ENCODE data around the gene ACOT8. TPM values are rescaled to one million over a fixed set of nuclear protein-coding genes. Genes with fewer than 3 reads are reported as not detected.
"Not testable (repeated sequence)": the region's sequence is repeated elsewhere in the genome, so short reads cannot be mapped to it uniquely, and the experiment has no call there.

Gene ACOT8
- total RNA-seq, 1 experiment from 2014 or later, result 38.1 TPM

GRCh38 chr20:45833030-45833882 is 23.9 kb downstream of the ACOT8 start, which contains the start of gene SNX21 (continued):
- TF ChIP-seq TEAD1 (CRISPR knock-in tag; IDR thresholded peaks at IDR 0.05) (peak; percentile 13; the same call in 1 of the 2 replicates), TP53 (CRISPR knock-in tag; IDR thresholded peaks at IDR 0.05) (no peak), GABPB1 (CRISPR knock-in tag; IDR thresholded peaks at IDR 0.05) (peak; percentile 89), IRF2 (CRISPR knock-in tag; IDR thresholded peaks at IDR 0.05; ENCODE audit: borderline replicate concordance, low read depth) (no peak), TCF7 (CRISPR knock-in tag; IDR thresholded peaks at IDR 0.05; ENCODE audit: low read depth) (no peak), SMAD3 (CRISPR knock-in tag; IDR thresholded peaks at IDR 0.05; ENCODE audit: borderline replicate concordance) (no peak), EMX1 (CRISPR knock-in tag; IDR thresholded peaks at IDR 0.05) (no peak), PRDM15 (CRISPR knock-in tag; IDR thresholded peaks at IDR 0.05) (peak; percentile 93), JUN (CRISPR knock-in tag; IDR thresholded peaks at IDR 0.05) (no peak), ZNF416 (CRISPR knock-in tag; IDR thresholded peaks at IDR 0.05) (no peak)

GRCh38 chr20:45832619-45833018 is 24.6 kb downstream of the ACOT8 start:
- peak overlapping the region; percentile 88; the same call in 1 of the 2 replicates for H3K27ac Mint-ChIP-seq
- POLR2A ChIA-PET, result interaction anchor here (0.9 kb wide), 1 partner anchor 101 kb away, joined by 3 read pairs; the partner anchor contains the start of gene PCIF1

GRCh38 chr20:45829673-45830106 is 27.5 kb downstream of the ACOT8 start:
- H3K27me3 Mint-ChIP-seq (ENCODE audit: low read depth); H3K9me3 Mint-ChIP-seq; H3K36me3 Mint-ChIP-seq; CTCF ChIA-PET; DNase-seq (ENCODE audit: low spot score); H3K4me3 Mint-ChIP-seq; ATAC-seq; POLR2A ChIA-PET; H3K27ac Mint-ChIP-seq: not testable (repeated sequence)
- peaks cover 25% of the 10 kb centered on the region for H3K4me1 Mint-ChIP-seq
- TF ChIP-seq GABPB1 (CRISPR knock-in tag; IDR thresholded peaks at IDR 0.05), result peak; percentile 82
- TF ChIP-seq ZNF121 (CRISPR knock-in tag; IDR thresholded peaks at IDR 0.05), result peak; percentile 49; the same call in 1 of the 2 replicates
- 0 out of 2 replicates have a peak, but pooled peaks have one; percentile 18 for TF ChIP-seq GTF2I (CRISPR knock-in tag; conservative IDR thresholded peaks at IDR 0.05)

More at GRCh38 chr20:45832619-45833018, 24.6 kb downstream of the ACOT8 start:
- H3K4me3 Mint-ChIP-seq, result peak overlapping the region; percentile 76
- peaks cover 3% of the 10 kb centered on the region; the same call in 1 of the 2 replicates for H3K36me3 Mint-ChIP-seq
- no peaks in the 10 kb centered on the region for H3K9me3 Mint-ChIP-seq
- DNase-seq (ENCODE audit: low spot score) (no peak), ATAC-seq (no peak)
- peaks cover 18% of the 10 kb centered on the region for H3K4me1 Mint-ChIP-seq
- no peak for TF ChIP-seq KAT7 (CRISPR knock-in tag; IDR thresholded peaks at IDR 0.05; ENCODE audit: borderline replicate concordance)
- no peaks in the 10 kb centered on the region for H3K27me3 Mint-ChIP-seq (ENCODE audit: low read depth)
- CTCF ChIA-PET, result interaction anchor here (1.2 to 2.7 kb wide), 2 partner anchors 8 to 57 kb away, joined by 5 to 12 read pairs; no protein-coding TSS in a partner anchor

GRCh38 chr20:45828589-45828988 is 28.6 kb downstream of the ACOT8 start:
- CTCF ChIA-PET, result interaction anchor here (1.0 kb wide), 1 partner anchor 62 kb away, joined by 5 read pairs; no protein-coding TSS in a partner anchor
- Mint-ChIP-seq H3K4me3 (no peak overlapping the region), H3K4me1 (peaks cover 31% of the 10 kb centered on the region), H3K27ac (no peak overlapping the region), H3K27me3 (ENCODE audit: low read depth) (peaks cover 11% of the 10 kb centered on the region), H3K9me3 (no peaks in the 10 kb centered on the region), H3K36me3 (no peaks in the 10 kb centered on the region)
- no peak for ATAC-seq
- POLR2A ChIA-PET, result no interaction called here
- DNase-seq (ENCODE audit: low spot score), result no peak
- TF ChIP-seq MYBL2 (CRISPR knock-in tag; IDR thresholded peaks at IDR 0.05), result no peak
- TF ChIP-seq ZNF317 (CRISPR knock-in tag; IDR thresholded peaks at IDR 0.05; ENCODE audit: borderline replicate concordance, low read depth), result no peak
- TF ChIP-seq ERG (CRISPR knock-in tag; IDR thresholded peaks at IDR 0.05), result no peak
- TF ChIP-seq HMGA2 (CRISPR knock-in tag; IDR thresholded peaks at IDR 0.05), result no peak
- no peak for TF ChIP-seq HMGXB4 (CRISPR knock-in tag; IDR thresholded peaks at IDR 0.05)
- no peak for TF ChIP-seq NFE2L1 (CRISPR knock-in tag; IDR thresholded peaks at IDR 0.05)
- no peak for TF ChIP-seq MLX (CRISPR knock-in tag; IDR thresholded peaks at IDR 0.05)
- no peak for TF ChIP-seq CBFB (CRISPR knock-in tag; IDR thresholded peaks at IDR 0.05; ENCODE audit: low read depth)
